Tibial artery (tissue), 4 donors: ENCODE measurements around the gene RIC3.

Experiments used
- DNase-seq, 2 donors: peaks; one replicate each; pipeline ENCODE4 v3.0.0-alpha.2; 2019
- H3K27ac ChIP-seq, 2 donors: fragments of 200-600 bp; sonication (generic) in 1 of 2; 1 replicate in 1 of 2; 2 replicates in 1 of 2; pipeline ENCODE4 v1.5.1; 2018 to 2019; ENCODE audit warnings: mild to moderate bottlenecking in 1 of 2
- H3K27me3 ChIP-seq, 2 donors: fragments of 200-600 bp; sonication (generic) in 1 of 2; one replicate each; pipeline versions ENCODE4 v1.5.1 to v1.6.0; 2016 to 2019
- H3K36me3 ChIP-seq, 3 donors: fragments of 200-600 bp; sonication (generic) in 2 of 3; one replicate each; pipeline ENCODE4 v1.5.1; 2016 to 2019; ENCODE audit warnings: mild to moderate bottlenecking in 2 of 3
- H3K4me1 ChIP-seq, 4 donors: fragments of 200-600 bp; sonication (generic) in 2 of 4; 1 replicate in 3 of 4; 2 replicates in 1 of 4; pipeline ENCODE4 v1.5.1; 2016 to 2019
- H3K4me3 ChIP-seq, 2 donors: fragments of 200-600 bp; sonication (generic) in 1 of 2; 1 replicate in 1 of 2; 2 replicates in 1 of 2; pipeline ENCODE4 v1.5.1; 2018 to 2019; ENCODE audit warnings: mild to moderate bottlenecking in 2 of 2
- H3K9me3 ChIP-seq, 3 donors: fragments of 200-600 bp; sonication (generic) in 1 of 3; one replicate each; pipeline ENCODE4 v1.5.1; 2016 to 2019
- intact Hi-C: fragments of 100-400 bp; cut with DNase I; formaldehyde crosslinking; loops from one replicate; pipeline ENCODE4 v1.15.0; 2023; ENCODE audit warnings: low total_unique reads
- TF ChIP-seq, protein P1 (sequence below), 2 experiments: fragments of 200-600 bp in 1 of 2; fragments of 450-650 bp in 1 of 2; IDR thresholded peaks; one replicate each; pipeline ENCODE4 v1.5.1; 2017 to 2019; ENCODE audit warnings: antibody characterized with exemption in 2 of 2, mild to moderate bottlenecking in 1 of 2, moderate library complexity in 1 of 2

The RIC3 gene

DNA sequence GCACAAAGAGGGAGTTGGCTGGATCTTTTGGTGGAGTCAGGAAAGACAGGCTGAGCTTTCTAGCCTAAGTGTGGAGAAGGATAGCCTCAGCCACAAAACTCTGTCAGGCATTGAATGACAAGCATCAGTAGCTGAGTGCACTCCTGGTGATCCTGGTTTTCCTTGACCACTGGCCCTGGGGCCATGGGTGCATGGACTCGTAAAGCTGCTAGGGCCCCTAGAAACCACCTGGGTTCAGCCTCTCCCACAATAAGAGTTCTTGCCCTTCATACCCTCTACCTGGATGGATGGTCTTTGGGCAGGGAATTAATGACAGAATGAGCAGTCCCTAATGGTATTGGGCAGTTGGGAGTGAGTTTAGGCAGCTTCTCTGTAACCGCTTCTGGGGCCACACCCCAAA is 64.9 kb downstream of the RIC3 start:
- TF ChIP-seq, protein P1, sequence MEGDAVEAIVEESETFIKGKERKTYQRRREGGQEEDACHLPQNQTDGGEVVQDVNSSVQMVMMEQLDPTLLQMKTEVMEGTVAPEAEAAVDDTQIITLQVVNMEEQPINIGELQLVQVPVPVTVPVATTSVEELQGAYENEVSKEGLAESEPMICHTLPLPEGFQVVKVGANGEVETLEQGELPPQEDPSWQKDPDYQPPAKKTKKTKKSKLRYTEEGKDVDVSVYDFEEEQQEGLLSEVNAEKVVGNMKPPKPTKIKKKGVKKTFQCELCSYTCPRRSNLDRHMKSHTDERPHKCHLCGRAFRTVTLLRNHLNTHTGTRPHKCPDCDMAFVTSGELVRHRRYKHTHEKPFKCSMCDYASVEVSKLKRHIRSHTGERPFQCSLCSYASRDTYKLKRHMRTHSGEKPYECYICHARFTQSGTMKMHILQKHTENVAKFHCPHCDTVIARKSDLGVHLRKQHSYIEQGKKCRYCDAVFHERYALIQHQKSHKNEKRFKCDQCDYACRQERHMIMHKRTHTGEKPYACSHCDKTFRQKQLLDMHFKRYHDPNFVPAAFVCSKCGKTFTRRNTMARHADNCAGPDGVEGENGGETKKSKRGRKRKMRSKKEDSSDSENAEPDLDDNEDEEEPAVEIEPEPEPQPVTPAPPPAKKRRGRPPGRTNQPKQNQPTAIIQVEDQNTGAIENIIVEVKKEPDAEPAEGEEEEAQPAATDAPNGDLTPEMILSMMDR (IDR thresholded peaks at IDR 0.05) = no peak
- H3K4me3 ChIP-seq = no peak overlapping the region
- H3K27me3 ChIP-seq = no peaks in the 10 kb centered on the region
- H3K9me3 ChIP-seq = no peaks in the 10 kb centered on the region
- DNase-seq = no peak
- H3K36me3 ChIP-seq = peaks cover 0 to 78% (median 53%) of the 10 kb centered on the region in 3 donors
- intact Hi-C loops = no loop called here
- H3K4me1 ChIP-seq = no peaks in the 10 kb centered on the region
- H3K27ac ChIP-seq = no peak overlapping the region

DNA sequence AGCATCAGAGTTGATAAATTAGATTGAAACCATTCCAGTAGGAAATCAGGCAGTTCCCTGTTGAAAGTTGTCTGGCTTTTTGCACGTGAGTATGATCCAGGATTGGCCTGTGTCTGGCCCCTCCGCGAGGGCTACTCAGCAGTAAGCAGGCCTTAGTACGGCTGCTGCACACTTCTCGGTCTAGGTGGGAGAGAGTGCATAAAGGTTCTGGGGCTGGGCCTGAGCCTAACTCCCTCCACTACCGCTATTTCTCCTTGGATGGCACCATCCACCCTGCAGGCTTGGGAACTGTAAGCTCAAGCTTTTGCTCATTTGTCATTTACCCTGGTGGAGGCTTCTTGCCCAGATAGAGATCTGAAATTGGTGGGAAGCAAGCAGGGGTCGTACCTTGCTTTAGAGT is 65.9 kb downstream of the RIC3 start:
- H3K36me3 ChIP-seq = peaks cover 0 to 88% (median 55%) of the 10 kb centered on the region in 3 donors
- TF ChIP-seq, protein P1 (IDR thresholded peaks at IDR 0.05) = no peak

DNA sequence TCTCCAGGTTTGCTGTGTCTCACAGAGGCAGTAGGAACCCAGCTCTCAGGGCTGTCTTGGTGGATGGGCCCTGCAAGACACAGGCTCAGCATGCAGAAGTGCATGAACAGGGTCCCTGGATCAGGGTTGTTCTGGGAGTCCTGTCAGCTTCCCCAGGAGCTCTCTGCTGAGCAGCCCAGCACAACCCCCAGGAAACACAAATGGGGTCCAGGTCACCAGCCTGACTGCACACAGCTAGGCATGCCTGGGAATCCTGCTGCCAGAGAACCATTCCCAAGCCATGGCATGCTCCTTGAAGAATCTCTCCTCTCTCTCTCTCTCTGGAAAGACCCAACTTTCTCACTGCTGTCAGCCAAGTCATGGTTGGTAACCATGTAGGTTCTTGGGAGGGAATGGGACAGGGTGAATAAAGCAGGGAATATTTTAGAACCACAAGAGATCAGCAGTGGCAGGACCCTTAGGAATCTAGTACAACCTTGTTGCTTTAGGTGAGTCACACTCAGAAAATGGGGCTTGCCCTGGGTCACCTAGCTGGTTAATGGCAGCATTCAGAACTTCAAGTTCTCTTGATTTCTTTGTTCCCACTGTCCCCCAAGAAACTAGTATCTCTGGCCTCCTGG is 66.4 kb downstream of the RIC3 start:
- peaks cover 0 to 90% (median 61%) of the 10 kb centered on the region in 3 donors for H3K36me3 ChIP-seq
- no peak overlapping the region for H3K4me3 ChIP-seq
- H3K27me3 ChIP-seq = no peaks in the 10 kb centered on the region
- H3K4me1 ChIP-seq = no peaks in the 10 kb centered on the region
- no peaks in the 10 kb centered on the region for H3K9me3 ChIP-seq
- TF ChIP-seq, protein P1 (IDR thresholded peaks at IDR 0.05) = no peak
- intact Hi-C loops = no loop called here
- no peak for DNase-seq
- H3K27ac ChIP-seq = no peak overlapping the region

More for the DNA sequence above, 65.9 kb downstream of the RIC3 start:
- intact Hi-C loops = no loop called here
- H3K27ac ChIP-seq = no peak overlapping the region
- no peaks in the 10 kb centered on the region for H3K4me1 ChIP-seq
- no peaks in the 10 kb centered on the region for H3K27me3 ChIP-seq
- DNase-seq = no peak
- H3K4me3 ChIP-seq = no peak overlapping the region
- H3K9me3 ChIP-seq = no peaks in the 10 kb centered on the region

DNA sequence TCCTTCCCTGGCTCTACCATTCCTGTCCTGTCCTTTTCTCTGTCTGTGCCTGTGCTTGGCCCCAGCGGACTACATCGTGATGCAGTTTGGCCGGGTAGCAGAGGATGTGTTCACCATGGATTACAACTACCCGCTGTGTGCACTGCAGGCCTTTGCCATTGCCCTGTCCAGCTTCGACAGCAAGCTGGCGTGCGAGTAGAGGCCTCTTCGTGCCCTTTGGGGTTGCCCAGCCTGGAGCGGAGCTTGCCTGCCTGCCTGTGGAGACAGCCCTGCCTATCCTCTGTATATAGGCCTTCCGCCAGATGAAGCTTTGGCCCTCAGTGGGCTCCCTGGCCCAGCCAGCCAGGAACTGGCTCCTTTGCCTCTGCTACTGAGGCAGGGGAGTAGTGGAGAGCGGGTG is 67.4 kb downstream of the RIC3 start:
- H3K27ac ChIP-seq = no peak overlapping the region
- H3K36me3 ChIP-seq = peaks cover 0 to 90% (median 70%) of the 10 kb centered on the region in 3 donors
- H3K4me3 ChIP-seq = no peak overlapping the region
- H3K9me3 ChIP-seq = no peaks in the 10 kb centered on the region
- TF ChIP-seq, protein P1 (IDR thresholded peaks at IDR 0.05) = no peak
- H3K4me1 ChIP-seq = no peaks in the 10 kb centered on the region
- no peaks in the 10 kb centered on the region for H3K27me3 ChIP-seq
- intact Hi-C loops = no loop called here
- no peak for DNase-seq

DNA sequence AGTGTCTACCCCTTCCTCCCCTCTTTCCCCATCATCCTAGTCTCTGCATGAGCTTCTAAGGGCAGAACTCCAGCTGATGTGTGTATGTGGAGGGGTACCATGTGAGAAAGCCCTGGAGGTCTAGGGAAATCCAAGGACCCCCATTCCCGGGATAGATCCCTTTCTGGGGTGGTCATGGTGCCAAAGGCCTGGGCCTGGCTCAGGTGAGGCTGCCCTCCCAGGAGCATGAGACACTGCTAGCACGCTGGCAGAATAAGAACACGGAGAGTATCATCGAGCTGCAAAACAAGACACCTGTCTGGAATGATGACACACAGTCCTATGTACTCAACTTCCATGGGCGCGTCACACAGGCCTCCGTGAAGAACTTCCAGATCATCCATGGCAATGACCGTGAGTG is 68.2 kb downstream of the RIC3 start:
- intact Hi-C loops = no loop called here
- H3K36me3 ChIP-seq = peaks cover 0 to 84% (median 69%) of the 10 kb centered on the region in 3 donors
- no peaks in the 10 kb centered on the region for H3K9me3 ChIP-seq
- no peak for DNase-seq
- no peak overlapping the region for H3K4me3 ChIP-seq
- H3K4me1 ChIP-seq = no peaks in the 10 kb centered on the region
- no peaks in the 10 kb centered on the region for H3K27me3 ChIP-seq
- no peak overlapping the region for H3K27ac ChIP-seq
- TF ChIP-seq, protein P1 (IDR thresholded peaks at IDR 0.05) = no peak

DNA sequence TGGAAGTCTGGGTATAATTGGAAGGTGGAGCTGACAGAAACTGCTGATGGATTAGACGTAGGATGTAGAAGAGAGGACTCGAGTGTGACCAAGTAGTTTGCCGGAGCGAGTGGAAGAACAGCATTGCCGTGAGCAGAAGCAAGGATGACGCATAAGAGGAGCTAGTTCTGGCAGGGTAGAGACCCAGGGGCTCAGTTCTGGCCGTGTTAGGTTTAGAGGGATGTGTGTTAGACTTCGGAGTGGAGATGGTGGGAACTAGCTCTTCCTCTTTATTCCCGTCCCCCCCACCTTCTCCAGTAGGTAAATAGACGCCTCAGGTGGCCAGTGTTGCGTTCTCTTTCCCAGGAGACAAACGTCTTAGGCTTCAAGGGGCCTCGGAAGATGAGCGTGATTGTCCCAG is 68.7 kb downstream of the RIC3 start:
- no peaks in the 10 kb centered on the region for H3K4me1 ChIP-seq
- no peak for DNase-seq
- H3K9me3 ChIP-seq = no peaks in the 10 kb centered on the region
- H3K4me3 ChIP-seq = no peak overlapping the region
- H3K36me3 ChIP-seq = peaks cover 0 to 83% (median 64%) of the 10 kb centered on the region in 3 donors
- TF ChIP-seq, protein P1 (IDR thresholded peaks at IDR 0.05) = no peak
- intact Hi-C loops = no loop called here
- no peak overlapping the region for H3K27ac ChIP-seq
- H3K27me3 ChIP-seq = no peaks in the 10 kb centered on the region
